ENCODE measurements around the gene C2CD4D.
"Not testable (repeated sequence)": the region's sequence is repeated elsewhere in the genome, so short reads cannot be mapped to it uniquely, and the experiment has no call there.

Gene C2CD4D

DNA sequence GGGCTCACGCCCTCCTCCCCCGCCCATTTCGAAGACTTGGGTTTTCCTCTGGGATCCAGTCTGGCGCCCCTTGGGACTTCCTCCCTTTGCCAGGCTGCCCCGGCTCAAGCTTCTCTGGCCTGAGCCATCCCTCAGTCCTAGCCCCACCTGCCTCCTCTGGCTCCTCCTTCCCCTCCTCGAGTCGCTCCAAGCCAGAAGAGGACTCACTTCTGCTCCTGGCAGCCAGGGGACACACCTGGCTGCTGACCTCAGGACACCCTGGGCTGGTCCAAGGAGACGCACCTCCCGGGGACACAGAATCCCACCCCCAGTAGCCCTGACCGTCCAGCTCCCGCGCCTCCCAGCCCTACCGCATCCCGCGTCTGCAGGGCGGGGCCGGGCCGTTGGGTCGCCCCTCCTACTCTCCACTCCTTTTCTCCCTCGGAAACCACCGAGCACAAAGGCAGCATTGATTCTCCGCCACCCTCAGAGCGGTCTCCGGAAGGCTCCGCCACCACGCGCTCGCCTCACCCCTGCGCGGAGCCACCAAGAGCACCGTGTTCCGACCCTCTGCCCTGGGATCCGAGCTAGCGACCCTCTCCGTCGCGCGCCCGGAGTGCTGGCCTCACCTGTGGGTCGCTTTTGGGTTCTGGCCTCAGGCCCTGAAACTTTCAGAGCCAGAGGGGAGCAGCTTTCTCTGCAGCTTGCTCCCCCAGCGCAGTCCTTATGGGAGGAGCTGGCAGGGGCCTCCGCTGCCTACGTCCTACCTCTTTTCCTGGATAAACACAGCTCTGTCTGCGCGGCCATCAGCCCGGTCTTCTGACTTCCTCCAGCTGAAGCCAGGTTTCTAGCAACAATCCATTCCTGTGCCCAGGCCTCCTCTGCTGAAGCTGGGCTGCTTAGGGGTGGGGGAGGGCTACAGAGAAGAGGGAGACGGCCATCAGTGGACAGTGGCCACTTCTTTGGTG lies at the start of gene C2CD4D:
TSS of gene C2CD4D (minus strand) at position 364 of the 947 bp plus-strand sequence. CDS start 831 bp downstream, outside the sequence.
- DNase-seq (ENCODE audit: low read depth, low spot score) = peak; percentile 28

DNA sequence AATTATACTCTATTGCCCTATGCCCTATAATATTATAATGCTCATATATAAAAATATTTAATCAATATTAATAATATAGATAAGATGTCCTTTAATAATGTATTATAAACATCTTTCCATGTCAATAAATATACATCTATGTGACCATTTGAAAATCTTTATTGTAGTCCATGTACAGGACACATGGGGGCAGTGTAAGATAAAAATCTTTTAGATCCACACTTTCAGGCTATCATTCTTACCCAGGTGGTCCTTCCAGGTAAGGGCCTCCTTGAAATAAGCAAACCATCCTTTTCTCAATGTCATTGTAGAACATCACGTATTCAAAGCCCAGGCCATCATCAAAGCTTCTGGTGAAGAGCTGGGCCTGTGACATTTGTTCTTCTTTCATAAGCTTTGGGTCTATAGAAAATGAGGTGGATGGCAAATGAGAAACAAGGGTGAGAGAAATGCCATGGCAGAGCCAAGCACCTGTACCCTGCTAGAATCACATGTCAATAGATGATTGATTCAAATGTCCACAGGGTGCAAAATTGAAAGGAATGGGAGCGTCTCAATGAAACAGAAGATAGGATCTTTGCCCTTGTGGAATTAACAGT lies 49.5 kb upstream of the C2CD4D start:
- no peak for DNase-seq (ENCODE audit: low read depth, low spot score)

DNA sequence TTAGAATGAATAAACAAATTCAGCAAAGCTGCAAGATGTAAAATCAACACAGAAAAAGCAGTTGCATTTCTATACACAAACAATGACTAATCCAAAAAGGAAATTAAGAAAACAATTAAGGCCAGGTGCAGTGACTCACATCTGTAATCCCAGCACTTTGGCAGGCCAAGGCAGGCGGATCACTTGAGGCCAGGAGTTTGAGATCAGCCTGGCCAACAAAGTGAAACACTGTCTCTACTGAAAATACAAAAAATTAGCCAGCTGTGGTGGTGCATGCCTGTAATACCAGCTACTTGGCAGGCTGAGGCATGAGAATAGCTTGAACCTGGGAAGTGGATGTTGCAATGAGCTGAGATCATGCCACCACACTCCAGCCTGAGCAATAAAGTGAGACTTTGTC lies 47.4 kb upstream of the C2CD4D start:
- DNase-seq (ENCODE audit: low read depth, low spot score) = no peak

GRCh38 chr1:151885479-151885878 lies 45.9 kb upstream of the C2CD4D start:
- no peak for DNase-seq (ENCODE audit: low read depth, low spot score)

- DNase-seq (ENCODE audit: low read depth, low spot score) = not testable (repeated sequence)
These were observed 45.3 kb upstream of the C2CD4D start for GRCh38 chr1:151884879-151885278.

DNA sequence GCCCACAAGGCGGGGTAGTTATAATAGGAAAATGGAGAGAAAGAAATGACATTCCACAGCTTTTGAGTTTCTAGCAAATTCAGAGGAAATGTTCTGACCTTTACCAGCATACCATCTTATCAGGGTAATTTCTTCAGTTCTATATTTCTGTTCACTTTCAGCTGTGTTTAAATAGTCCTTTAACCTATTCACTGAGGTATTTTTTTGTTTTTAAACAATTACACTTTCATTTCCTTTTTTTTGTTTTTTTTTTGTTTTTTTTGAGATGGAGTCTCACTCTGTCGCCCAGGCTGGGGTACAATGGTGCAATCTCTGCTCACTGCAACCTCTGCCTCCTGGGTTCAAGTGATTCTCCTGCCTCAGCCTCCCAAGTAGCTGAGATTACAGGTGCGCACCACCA lies 44.8 kb upstream of the C2CD4D start:
- not testable (repeated sequence) for DNase-seq (ENCODE audit: low read depth, low spot score)

- not testable (repeated sequence) for DNase-seq (ENCODE audit: low read depth, low spot score)
These were observed 44.3 kb upstream of the C2CD4D start for GRCh38 chr1:151883898-151884297.

GRCh38 chr1:151882918-151883317 lies 43.3 kb upstream of the C2CD4D start:
- DNase-seq (ENCODE audit: low read depth, low spot score) = not testable (repeated sequence)

GRCh38 chr1:151882466-151882865 lies 42.8 kb upstream of the C2CD4D start:
- no peak for DNase-seq (ENCODE audit: low read depth, low spot score)

GRCh38 chr1:151881479-151881878 lies 41.9 kb upstream of the C2CD4D start:
- DNase-seq (ENCODE audit: low read depth, low spot score) = no peak

GRCh38 chr1:151875419-151876097 lies 35.9 kb upstream of the C2CD4D start:
- no peak for DNase-seq (ENCODE audit: low read depth, low spot score)

- not testable (repeated sequence) for DNase-seq (ENCODE audit: low read depth, low spot score)
These were observed 33.2 kb upstream of the C2CD4D start for GRCh38 chr1:151872776-151873175.

DNA sequence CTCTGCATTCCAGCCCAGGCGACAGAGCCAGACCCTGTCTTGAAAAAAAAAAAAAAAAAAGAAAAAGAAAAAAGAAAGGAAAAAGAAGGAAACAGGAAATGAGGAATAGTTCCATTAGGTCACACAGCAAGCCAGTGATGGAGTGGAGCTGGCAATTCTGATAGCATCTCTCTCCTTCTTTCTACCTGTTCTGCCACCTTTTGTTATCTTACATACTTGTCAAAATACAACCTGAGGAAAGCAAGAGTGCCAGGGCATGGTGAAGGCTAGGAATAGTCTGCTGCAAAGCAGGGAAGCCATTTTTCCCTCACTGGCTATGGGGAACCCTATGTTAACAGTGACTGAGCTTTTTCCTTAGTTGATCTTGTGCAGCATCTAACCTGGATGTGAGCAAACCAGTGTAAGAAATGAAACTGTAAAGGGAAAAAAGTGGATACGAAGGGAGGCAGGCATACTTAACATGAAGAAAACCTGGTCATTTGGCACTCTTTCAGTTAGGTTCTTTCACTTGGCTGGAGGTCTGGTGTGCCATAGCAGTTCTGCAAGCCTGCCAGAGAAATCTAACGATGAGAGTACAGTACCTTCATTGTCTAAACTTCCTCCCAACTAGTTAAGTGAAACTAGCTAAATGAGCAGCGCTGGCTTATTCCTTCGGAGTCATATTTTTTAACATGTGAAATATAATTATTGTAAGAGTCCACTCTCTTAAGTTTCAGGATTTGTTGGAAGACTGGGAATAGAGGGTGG lies 31.8 kb upstream of the C2CD4D start:
- DNase-seq (ENCODE audit: low read depth, low spot score) = no peak

- no peak for DNase-seq (ENCODE audit: low read depth, low spot score)
These were observed 28.9 kb upstream of the C2CD4D start for GRCh38 chr1:151868486-151868885.

GRCh38 chr1:151867765-151868411 lies 28.3 kb upstream of the C2CD4D start:
- DNase-seq (ENCODE audit: low read depth, low spot score) = no peak

GRCh38 chr1:151867321-151867720 lies 27.7 kb upstream of the C2CD4D start:
- DNase-seq (ENCODE audit: low read depth, low spot score) = no peak

GRCh38 chr1:151864411-151864810 lies 24.8 kb upstream of the C2CD4D start:
- DNase-seq (ENCODE audit: low read depth, low spot score) = no peak

DNA sequence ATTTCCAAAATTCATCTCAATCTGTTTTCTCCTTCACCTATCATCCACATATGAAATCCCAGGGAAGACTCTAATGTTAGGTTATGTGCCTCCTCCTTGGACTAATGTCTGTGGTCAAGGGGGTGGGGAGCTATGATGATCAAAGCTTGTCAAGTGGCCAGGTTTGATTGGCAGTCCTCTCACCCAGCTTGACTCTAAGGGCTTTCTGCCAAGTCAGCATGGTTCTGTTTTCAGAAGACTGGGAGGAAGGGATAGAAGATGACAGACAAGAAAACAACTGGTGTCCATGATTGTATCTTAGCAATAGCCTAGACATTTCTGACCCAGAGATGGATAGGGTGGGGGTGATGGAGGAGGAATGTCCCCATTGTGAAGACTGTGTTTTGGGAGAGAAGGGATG lies 23.0 kb upstream of the C2CD4D start:
- no peak for DNase-seq (ENCODE audit: low read depth, low spot score)

DNA sequence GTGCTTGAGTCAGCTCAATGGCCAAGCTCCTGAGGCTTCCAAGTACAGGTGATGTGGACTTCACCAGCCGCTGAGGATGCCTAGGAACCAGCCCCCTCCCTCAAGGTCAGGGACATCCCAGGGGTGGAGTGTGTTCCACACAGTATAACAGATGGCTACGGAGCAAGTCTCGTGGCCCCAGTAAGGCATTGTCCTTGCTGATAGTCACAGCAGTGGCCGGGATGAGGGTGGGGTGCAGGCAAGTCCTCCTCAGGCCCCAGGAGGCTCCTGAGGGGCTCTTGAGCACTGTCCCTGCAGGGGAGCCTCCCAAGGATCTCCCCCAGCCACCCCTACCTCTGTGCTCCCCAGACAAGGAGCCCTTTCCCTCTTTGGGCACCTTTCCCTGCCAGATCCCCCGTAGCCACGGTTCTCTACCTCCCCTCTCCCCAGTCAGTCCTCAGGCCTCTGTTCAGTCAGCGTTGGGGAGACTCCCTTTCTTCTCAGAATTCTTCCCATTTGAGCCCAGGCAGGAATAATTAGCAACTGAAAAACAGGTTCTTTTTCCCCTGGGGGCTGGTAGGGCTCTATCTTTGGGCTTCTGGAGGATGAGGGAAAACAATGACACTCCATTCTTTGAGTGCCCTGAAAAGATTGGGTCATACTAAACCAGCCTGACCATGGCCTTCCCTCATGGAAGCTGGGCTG lies 21.0 kb upstream of the C2CD4D start:
- DNase-seq (ENCODE audit: low read depth, low spot score) = no peak

- no peak for DNase-seq (ENCODE audit: low read depth, low spot score)
These were observed 20.3 kb upstream of the C2CD4D start for GRCh38 chr1:151859891-151860293.

Data from activated naive CD8-positive, alpha-beta T cell treated with anti-CD3 and anti-CD28 coated beads, Interleukin-2, amount 50 U/mL, for 16 hours (primary cell).